Kidney (tissue), 14 donors: Measurements from ENCODE around the gene PCNX2. TPM values are rescaled to one million over a fixed set of nuclear protein-coding genes. Genes with fewer than 3 reads are reported as not detected.

Experiments
- DNase-seq, 5 donors: peaks; one replicate each; pipeline ENCODE4 v3.0.0-alpha.2; 2013 to 2020
- FAIRE-seq: peaks from 2 replicates; lab custom pipeline; 2012; peaks lifted over from hg19 to GRCh38; lab: Jason Lieb, UNC
- H3K27ac ChIP-seq, 2 donors: one replicate each; pipeline ENCODE4 v1.7.0; 2013; ENCODE audit warnings: low read depth in 2 of 2, low read length in 2 of 2, inconsistent platforms in 1 of 2
- H3K27me3 ChIP-seq: one replicate; pipeline ENCODE4 v1.7.1; 2013; ENCODE audit warnings: low read length, inconsistent platforms; ENCODE audit not compliant: control insufficient read depth, insufficient read depth
- H3K36me3 ChIP-seq, 3 donors: one replicate each; pipeline versions ENCODE4 v1.7.0 to v1.7.1; 2013; ENCODE audit warnings: low read length in 3 of 3, control low read depth in 1 of 3, inconsistent platforms in 1 of 3; ENCODE audit not compliant: insufficient read depth in 3 of 3, control insufficient read depth in 2 of 3
- H3K4me1 ChIP-seq, 3 donors: one replicate each; pipeline versions ENCODE4 v1.7.0 to v1.7.1; 2013; ENCODE audit warnings: low read length in 3 of 3, inconsistent platforms in 1 of 3, low read depth in 1 of 3; ENCODE audit not compliant: control insufficient read depth in 2 of 3, insufficient read depth in 2 of 3
- H3K4me3 ChIP-seq, 3 donors: one replicate each; pipeline versions ENCODE4 v1.7.0 to v1.8.1; 2013; ENCODE audit warnings: low read length in 3 of 3, control low read depth in 1 of 3, inconsistent platforms in 1 of 3
- H3K9ac ChIP-seq, 3 donors: one replicate each; pipeline versions ENCODE4 v1.7.0 to v1.7.1; 2013; ENCODE audit warnings: low read length in 3 of 3, control low read depth in 1 of 3, inconsistent platforms in 1 of 3
- H3K9me3 ChIP-seq, 3 donors: one replicate each; pipeline versions ENCODE4 v1.7.0 to v1.7.1; 2013; ENCODE audit warnings: low read length in 3 of 3, control low read depth in 1 of 3, inconsistent platforms in 1 of 3; ENCODE audit not compliant: control insufficient read depth in 2 of 3, insufficient read depth in 1 of 3
- intact Hi-C: fragments of 100-400 bp; cut with DNase I; formaldehyde crosslinking; loops from one replicate; pipeline ENCODE4 v1.11.1; 2022
- polyA plus RNA-seq: library from polyadenylated mRNA; stranded (reverse); fragments of 350-450 nt; fragmentation: Illumina TruSeq; extraction: RNeasy Lipid Tissue Mini Kit (QIAGEN cat#74804); gene quantifications from one replicate; pipeline ENCODE4 v1.2.3, GENCODE V29; 2014; ENCODE audit warnings: low read depth, low replicate concordance; ENCODE audit not compliant: insufficient read depth
- total RNA-seq: library from RNA; stranded (reverse); fragmentation: NEBNext Ultra II Directional; extraction: Animal tissue kit (Norgen Biotek cat#: 25700); gene quantifications from one replicate; pipeline ENCODE4 v1.2.1, GENCODE V29; 2021
- TF ChIP-seq, protein P1 (sequence below): IDR thresholded peaks from 3 replicates; pipeline ENCODE4 v1.5.1; 2012; ENCODE audit warnings: mild to moderate bottlenecking, moderate library complexity, borderline replicate concordance; ENCODE audit not compliant: insufficient read depth; ENCODE audit errors: extremely low read depth
- donor health status: control.
- donor health status: control.
- donor health status: control.
- donor health status: control.
- donor health status: control.
- donor health status: DM: yes; HTN: yes; CAD: no.
- donor health status: Normal renal cell carcinoma (clear cell type).

The PCNX2 gene
- total and polyA plus RNA-seq, 2 donors from 2014 or later = 5.2 to 29.2 TPM

GRCh38 chr1:233144434-233144833 lies 151.1 kb downstream of the PCNX2 start:
- Histone ChIP-seq H3K9me3 (no peaks in the 10 kb centered on the region), H3K36me3 (no peaks in the 10 kb centered on the region), H3K27ac (no peak overlapping the region), H3K27me3 (no peaks in the 10 kb centered on the region), H3K4me3 (no peak overlapping the region), H3K9ac (no peak overlapping the region), H3K4me1 (no peaks in the 10 kb centered on the region)
- no peak for FAIRE-seq
- intact Hi-C loops = no loop called here
- no peak for DNase-seq
- TF ChIP-seq, protein P1, sequence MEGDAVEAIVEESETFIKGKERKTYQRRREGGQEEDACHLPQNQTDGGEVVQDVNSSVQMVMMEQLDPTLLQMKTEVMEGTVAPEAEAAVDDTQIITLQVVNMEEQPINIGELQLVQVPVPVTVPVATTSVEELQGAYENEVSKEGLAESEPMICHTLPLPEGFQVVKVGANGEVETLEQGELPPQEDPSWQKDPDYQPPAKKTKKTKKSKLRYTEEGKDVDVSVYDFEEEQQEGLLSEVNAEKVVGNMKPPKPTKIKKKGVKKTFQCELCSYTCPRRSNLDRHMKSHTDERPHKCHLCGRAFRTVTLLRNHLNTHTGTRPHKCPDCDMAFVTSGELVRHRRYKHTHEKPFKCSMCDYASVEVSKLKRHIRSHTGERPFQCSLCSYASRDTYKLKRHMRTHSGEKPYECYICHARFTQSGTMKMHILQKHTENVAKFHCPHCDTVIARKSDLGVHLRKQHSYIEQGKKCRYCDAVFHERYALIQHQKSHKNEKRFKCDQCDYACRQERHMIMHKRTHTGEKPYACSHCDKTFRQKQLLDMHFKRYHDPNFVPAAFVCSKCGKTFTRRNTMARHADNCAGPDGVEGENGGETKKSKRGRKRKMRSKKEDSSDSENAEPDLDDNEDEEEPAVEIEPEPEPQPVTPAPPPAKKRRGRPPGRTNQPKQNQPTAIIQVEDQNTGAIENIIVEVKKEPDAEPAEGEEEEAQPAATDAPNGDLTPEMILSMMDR = no peak

- DNase-seq = no peak
- no peaks in the 10 kb centered on the region for H3K9me3 ChIP-seq
- H3K9ac ChIP-seq = no peak overlapping the region
- TF ChIP-seq, protein P1 = no peak
- H3K27ac ChIP-seq = no peak overlapping the region
- no peak overlapping the region for H3K4me3 ChIP-seq
- no peak for FAIRE-seq
- no peaks in the 10 kb centered on the region for H3K4me1 ChIP-seq
- intact Hi-C loops = no loop called here
- H3K27me3 ChIP-seq = no peaks in the 10 kb centered on the region
- no peaks in the 10 kb centered on the region for H3K36me3 ChIP-seq
Observed at GRCh38 chr1:233143241-233143640, 152.3 kb downstream of the PCNX2 start.

DNA sequence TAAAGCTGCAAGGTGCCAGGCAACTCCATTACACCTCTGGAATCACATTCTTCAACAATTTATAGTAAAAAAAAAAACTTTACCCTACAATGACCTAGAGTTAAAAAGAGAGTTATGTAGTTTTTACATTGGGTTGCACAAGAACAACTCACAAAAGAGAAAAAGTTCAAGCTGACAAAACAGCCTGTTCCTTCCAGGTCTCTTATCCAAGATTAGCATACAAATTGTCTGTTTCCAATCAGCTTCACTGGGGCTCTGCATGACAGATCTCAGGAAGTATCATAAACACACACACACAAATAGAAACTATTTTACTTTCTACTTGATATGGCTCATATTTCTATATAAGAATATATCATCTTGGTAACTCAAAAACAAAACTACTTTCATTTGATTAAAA lies 154.6 kb downstream of the PCNX2 start:
- Histone ChIP-seq H3K27me3 (no peaks in the 10 kb centered on the region), H3K9ac (no peak overlapping the region), H3K9me3 (no peaks in the 10 kb centered on the region), H3K27ac (no peak overlapping the region), H3K36me3 (no peaks in the 10 kb centered on the region), H3K4me3 (no peak overlapping the region), H3K4me1 (no peaks in the 10 kb centered on the region)
- FAIRE-seq (no peak), DNase-seq (peak in 1 of 5 donors; percentile 9)
- TF ChIP-seq, protein P1 = no peak
- intact Hi-C loops = no loop called here

GRCh38 chr1:233140499-233140898 lies 155.0 kb downstream of the PCNX2 start:
- no peak overlapping the region for H3K27ac ChIP-seq
- H3K4me1 ChIP-seq = no peaks in the 10 kb centered on the region
- no peak overlapping the region for H3K9ac ChIP-seq
- no peak overlapping the region for H3K4me3 ChIP-seq
- H3K27me3 ChIP-seq = no peaks in the 10 kb centered on the region
- DNase-seq (no peak), FAIRE-seq (no peak)
- TF ChIP-seq, protein P1 = no peak
- no peaks in the 10 kb centered on the region for H3K9me3 ChIP-seq
- intact Hi-C loops = no loop called here
- H3K36me3 ChIP-seq = no peaks in the 10 kb centered on the region
